ENCODE measurements around the gene ITGA5. TPM values are rescaled to one million over a fixed set of nuclear protein-coding genes. Genes with fewer than 3 reads are reported as not detected.

ITGA5 gene
- total and polyA plus RNA-seq, 2 of the 13 experiments (the other 11 are each of a cell fraction or from before 2014, with no cell fraction given), result 0.20 to 0.40 TPM

DNA sequence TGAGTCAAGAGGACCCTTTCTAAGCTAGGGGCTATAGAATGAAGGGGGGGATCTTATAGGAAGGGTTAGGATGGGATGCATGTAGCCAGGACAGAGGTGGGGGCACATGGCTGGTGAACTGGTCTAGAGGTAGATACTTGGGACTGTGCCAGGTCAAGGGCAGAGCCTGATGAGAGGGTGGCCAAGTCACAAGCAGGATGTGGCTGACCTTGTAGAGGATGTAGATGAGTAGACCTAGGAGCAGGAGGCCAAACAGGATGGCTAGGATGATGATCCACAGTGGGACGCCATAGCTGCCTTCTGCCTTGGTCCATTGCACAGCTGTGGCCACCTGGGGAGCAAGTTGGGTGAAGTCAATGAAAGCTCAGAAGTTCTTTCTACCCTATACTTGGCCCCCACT, 21.9 kb downstream of the ITGA5 start:
- Histone ChIP-seq H3K9ac (ENCODE audit: insufficient read depth, low read depth, low read length) (no peak overlapping the region), H4K20me1 (ENCODE audit: insufficient read depth, low read length) (no peaks in the 10 kb centered on the region), H3K27me3 (ENCODE audit: control insufficient read depth in 1 of 2, insufficient read depth in 2 of 2, low read length in 2 of 2) (peaks cover 0 to 2% of the 10 kb centered on the region in 2 experiments; a peak in 1 of 5 replicates), H3K4me1 (ENCODE audit: insufficient read depth, low read length) (no peaks in the 10 kb centered on the region), H3K27ac (ENCODE audit: extremely low read length, insufficient read depth, low read length) (no peak overlapping the region), H2AFZ (ENCODE audit: low read length) (no peak overlapping the region), H3K79me2 (ENCODE audit: insufficient read depth, low read length) (no peaks in the 10 kb centered on the region), H3K4me3 (replicated peaks in 1 of 3; ENCODE audit: insufficient read depth in 1 of 3, low read depth in 2 of 3, low read length in 3 of 3) (no peak overlapping the region), H3K4me2 (ENCODE audit: low read depth, low read length) (no peak overlapping the region), H3K36me3 (replicated peaks in 1 of 2; ENCODE audit: control insufficient read depth in 1 of 2, insufficient read depth in 2 of 2, low read length in 2 of 2) (no peaks in the 10 kb centered on the region), H3K9me3 (ENCODE audit: low read length) (no peaks in the 10 kb centered on the region)
- intact Hi-C loops (cut with micrococcal nuclease; ENCODE audit: unreplicated experiment) (no loop called here), in situ Hi-C loops (cut with HindIII; ENCODE audit: extremely low pct_ligation_motif_present, low pct_unique_long_range_greater_than_20kb) (no loop called here)
- ChIA-PET CTCF (ENCODE audit: low intra/inter-chr PET ratio, low total read pairs) (no interaction called here), POLR2A (no interaction called here)
- no CpG with 5 or more reads among the region's 1 CpG for WGBS (ENCODE audit: low lambda C conversion rate)
- DNase-seq (ENCODE audit: low spot score) (no peak), FAIRE-seq (no peak), ATAC-seq (no peak)
- no TSS peak for BruUV-seq (replicated peaks)
- no peak for TF ChIP-seq KLF12 (CRISPR knock-in tag; IDR thresholded peaks at IDR 0.05; ENCODE audit: borderline replicate concordance)
- TF ChIP-seq, protein P1, sequence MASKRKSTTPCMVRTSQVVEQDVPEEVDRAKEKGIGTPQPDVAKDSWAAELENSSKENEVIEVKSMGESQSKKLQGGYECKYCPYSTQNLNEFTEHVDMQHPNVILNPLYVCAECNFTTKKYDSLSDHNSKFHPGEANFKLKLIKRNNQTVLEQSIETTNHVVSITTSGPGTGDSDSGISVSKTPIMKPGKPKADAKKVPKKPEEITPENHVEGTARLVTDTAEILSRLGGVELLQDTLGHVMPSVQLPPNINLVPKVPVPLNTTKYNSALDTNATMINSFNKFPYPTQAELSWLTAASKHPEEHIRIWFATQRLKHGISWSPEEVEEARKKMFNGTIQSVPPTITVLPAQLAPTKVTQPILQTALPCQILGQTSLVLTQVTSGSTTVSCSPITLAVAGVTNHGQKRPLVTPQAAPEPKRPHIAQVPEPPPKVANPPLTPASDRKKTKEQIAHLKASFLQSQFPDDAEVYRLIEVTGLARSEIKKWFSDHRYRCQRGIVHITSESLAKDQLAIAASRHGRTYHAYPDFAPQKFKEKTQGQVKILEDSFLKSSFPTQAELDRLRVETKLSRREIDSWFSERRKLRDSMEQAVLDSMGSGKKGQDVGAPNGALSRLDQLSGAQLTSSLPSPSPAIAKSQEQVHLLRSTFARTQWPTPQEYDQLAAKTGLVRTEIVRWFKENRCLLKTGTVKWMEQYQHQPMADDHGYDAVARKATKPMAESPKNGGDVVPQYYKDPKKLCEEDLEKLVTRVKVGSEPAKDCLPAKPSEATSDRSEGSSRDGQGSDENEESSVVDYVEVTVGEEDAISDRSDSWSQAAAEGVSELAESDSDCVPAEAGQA (IDR thresholded peaks at IDR 0.05; ENCODE audit: low read depth), result no peak
- TF ChIP-seq, protein P1 (CRISPR knock-in tag; IDR thresholded peaks at IDR 0.05; ENCODE audit: borderline replicate concordance), result no peak
- TF ChIP-seq ZNF883 (CRISPR knock-in tag; IDR thresholded peaks at IDR 0.05; ENCODE audit: not compliant biosample characterization), result no peak
- TF ChIP-seq ATAD3A (CRISPR knock-in tag; IDR thresholded peaks at IDR 0.05), result no peak
- no peak for TF ChIP-seq ISX (CRISPR knock-in tag; conservative IDR thresholded peaks at IDR 0.05)
- TF ChIP-seq EP300 (IDR thresholded peaks at IDR 0.05; ENCODE audit: low read depth in 2 of 2, low read length in 2 of 2), result no peak
- no peak for TF ChIP-seq EP300 (CRISPR knock-in tag; IDR thresholded peaks at IDR 0.05; ENCODE audit: borderline replicate concordance)
- TF ChIP-seq, protein P2, sequence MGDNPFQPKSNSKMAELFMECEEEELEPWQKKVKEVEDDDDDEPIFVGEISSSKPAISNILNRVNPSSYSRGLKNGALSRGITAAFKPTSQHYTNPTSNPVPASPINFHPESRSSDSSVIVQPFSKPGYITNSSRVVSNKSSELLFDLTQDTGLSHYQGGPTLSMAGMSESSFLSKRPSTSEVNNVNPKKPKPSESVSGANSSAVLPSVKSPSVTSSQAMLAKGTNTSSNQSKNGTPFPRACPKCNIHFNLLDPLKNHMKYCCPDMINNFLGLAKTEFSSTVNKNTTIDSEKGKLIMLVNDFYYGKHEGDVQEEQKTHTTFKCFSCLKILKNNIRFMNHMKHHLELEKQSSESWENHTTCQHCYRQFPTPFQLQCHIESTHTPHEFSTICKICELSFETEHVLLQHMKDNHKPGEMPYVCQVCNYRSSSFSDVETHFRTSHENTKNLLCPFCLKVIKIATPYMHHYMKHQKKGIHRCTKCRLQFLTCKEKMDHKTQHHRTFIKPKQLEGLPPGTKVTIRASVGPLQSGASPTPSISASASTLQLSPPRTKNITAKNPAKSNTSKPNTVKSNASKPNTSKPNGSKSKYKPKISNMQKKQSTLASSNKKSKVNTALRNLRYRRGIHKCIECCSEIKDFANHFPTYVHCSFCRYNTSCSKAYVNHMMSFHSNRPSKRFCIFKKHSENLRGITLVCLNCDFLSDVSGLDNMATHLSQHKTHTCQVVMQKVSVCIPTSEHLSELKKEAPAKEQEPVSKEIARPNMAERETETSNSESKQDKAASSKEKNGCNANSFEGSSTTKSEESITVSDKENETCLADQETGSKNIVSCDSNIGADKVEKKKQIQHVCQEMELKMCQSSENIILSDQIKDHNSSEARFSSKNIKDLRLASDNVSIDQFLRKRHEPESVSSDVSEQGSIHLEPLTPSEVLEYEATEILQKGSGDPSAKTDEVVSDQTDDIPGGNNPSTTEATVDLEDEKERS (CRISPR knock-in tag; IDR thresholded peaks at IDR 0.05), result no peak
- TF ChIP-seq NFE2L2 (IDR thresholded peaks at IDR 0.05; ENCODE audit: low read length), result no peak
- no peak for TF ChIP-seq TMF1 (CRISPR knock-in tag; IDR thresholded peaks at IDR 0.05; ENCODE audit: low read depth)
- no peak for TF ChIP-seq DNMT3B (CRISPR knock-in tag; conservative IDR thresholded peaks at IDR 0.05)
- TF ChIP-seq, protein P3, sequence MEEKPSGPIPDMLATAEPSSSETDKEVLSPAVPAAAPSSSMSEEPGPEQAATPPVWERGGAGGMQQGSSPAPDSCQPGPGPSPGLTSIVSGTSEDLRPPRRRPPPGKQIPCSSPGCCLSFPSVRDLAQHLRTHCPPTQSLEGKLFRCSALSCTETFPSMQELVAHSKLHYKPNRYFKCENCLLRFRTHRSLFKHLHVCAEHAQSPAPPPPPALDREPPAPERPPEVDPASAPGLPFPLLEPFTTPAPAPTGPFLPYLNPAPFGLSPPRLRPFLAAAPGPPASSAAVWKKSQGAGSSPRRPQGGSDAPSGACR (CRISPR knock-in tag; IDR thresholded peaks at IDR 0.05), result no peak
- TF ChIP-seq ZIK1 (CRISPR knock-in tag; IDR thresholded peaks at IDR 0.05; ENCODE audit: borderline replicate concordance, low read depth), result no peak
- no peak for TF ChIP-seq ZNF790 (CRISPR knock-in tag; IDR thresholded peaks at IDR 0.05; ENCODE audit: borderline replicate concordance)
- TF ChIP-seq SOX6 (IDR thresholded peaks at IDR 0.05), result no peak
- TF ChIP-seq SOX6 (CRISPR knock-in tag; IDR thresholded peaks at IDR 0.05), result no peak
- no peak for TF ChIP-seq PHF5A (CRISPR knock-in tag; IDR thresholded peaks at IDR 0.05; ENCODE audit: low read depth, unreplicated experiment)
